Sigmoid colon (tissue), 7 donors: ENCODE measurements around the gene CAV3. TPM values are rescaled to one million over a fixed set of nuclear protein-coding genes. Genes with fewer than 3 reads are reported as not detected.

Experiments
- DNase-seq: peaks from one replicate; pipeline ENCODE4 v3.0.0-alpha.2; 2019
- H3K27ac ChIP-seq, 4 donors: fragments of 200-600 bp; sonication (generic); one replicate each; pipeline ENCODE4 v1.5.1; 2016 to 2019; ENCODE audit warnings: mild to moderate bottlenecking in 1 of 4
- H3K27me3 ChIP-seq, 3 donors: fragments of 200-600 bp; sonication (generic); one replicate each; pipeline ENCODE4 v1.5.1; 2019; ENCODE audit warnings: mild to moderate bottlenecking in 1 of 3
- H3K36me3 ChIP-seq, 4 donors: fragments of 200-600 bp; sonication (generic); one replicate each; pipeline ENCODE4 v1.5.1; 2016 to 2019
- H3K4me1 ChIP-seq, 4 donors: fragments of 200-600 bp; sonication (generic); one replicate each; pipeline ENCODE4 v1.5.1; 2017 to 2019
- H3K4me3 ChIP-seq, 4 donors: fragments of 200-600 bp; sonication (generic); one replicate each; pipeline ENCODE4 v1.5.1; 2017 to 2019; ENCODE audit warnings: mild to moderate bottlenecking in 2 of 4, moderate library complexity in 1 of 4
- H3K9me3 ChIP-seq, 4 donors: fragments of 200-600 bp in 3 of 4; sonication (generic) in 3 of 4; one replicate each; pipeline versions ENCODE4 v1.5.1 to v1.6.1; 2013 to 2019
- CTCF ChIP-seq, 4 experiments: fragments of 450-650 bp in 3 of 4; fragments of 200-600 bp in 1 of 4; IDR thresholded peaks; one replicate each; pipeline ENCODE4 v1.5.1; 2016 to 2019; ENCODE audit warnings: antibody characterized with exemption in 4 of 4, mild to moderate bottlenecking in 3 of 4, moderate library complexity in 2 of 4
- EP300 ChIP-seq, 4 donors: sonication (generic); formaldehyde crosslinking; IDR thresholded peaks; one replicate each; pipeline ENCODE4 v1.6.1; 2017; ENCODE audit warnings: antibody characterized with exemption in 4 of 4
- POLR2A ChIP-seq, 2 donors: fragments of 450-650 bp; IDR thresholded peaks; one replicate each; pipeline ENCODE4 v1.6.1; 2016; ENCODE audit warnings: antibody characterized with exemption in 2 of 2, mild to moderate bottlenecking in 2 of 2, moderate library complexity in 2 of 2
- POLR2AphosphoS5 ChIP-seq, 4 donors: sonication (generic); formaldehyde crosslinking; IDR thresholded peaks; one replicate each; pipeline ENCODE4 v1.6.1; 2017; ENCODE audit warnings: antibody characterized with exemption in 4 of 4
- whole genome bisulfite sequencing, 2 donors: extraction: QIAGEN DNeasy Blood & Tissue Kit; methylation state at CpG; one replicate each; pipeline ENCODE4 v1.1.7; 2013; 5-methylcytosine and 5-hydroxymethylcytosine counted together
- intact Hi-C: fragments of 100-400 bp; cut with DNase I; formaldehyde crosslinking; loops from one replicate; pipeline ENCODE4 v1.15.1; 2023
- polyA plus RNA-seq, 3 donors: library from polyadenylated mRNA; stranded (reverse); fragments of 200-250 nt; gene quantifications; one replicate each; pipeline ENCODE4 v1.2.3, GENCODE V29; 2013
- total RNA-seq, 4 donors: library from RNA; depleted of rRNA; stranded (reverse); fragments of >200 nt; gene quantifications; one replicate each; pipeline ENCODE4 v1.1.0, GENCODE V29; 2016
- donor health status: healthy with polysubstance abuse.
- donor health status: Bipolar disorder and iron deficiency.
- donor health status: healthy.

Gene CAV3
- total and polyA plus RNA-seq, 7 donors: 0.06 to 0.60 TPM; not detected in 5

- TF ChIP-seq POLR2A (IDR thresholded peaks at IDR 0.05): no peak
- no peak for TF ChIP-seq CTCF (IDR thresholded peaks at IDR 0.05)
- no peak for TF ChIP-seq EP300 (IDR thresholded peaks at IDR 0.05)
- TF ChIP-seq POLR2AphosphoS5 (IDR thresholded peaks at IDR 0.05): no peak
- Histone ChIP-seq H3K4me3 (no peak overlapping the region), H3K27ac (no peak overlapping the region), H3K27me3 (no peaks in the 10 kb centered on the region), H3K36me3 (no peaks in the 10 kb centered on the region), H3K4me1 (peaks cover 0 to 8% (median 2%) of the 10 kb centered on the region in 4 donors), H3K9me3 (no peaks in the 10 kb centered on the region)
- intact Hi-C loops: no loop called here
- WGBS, 2 donors: 91 to 94% methylated on average over 25 of the region's 25 CpGs
- DNase-seq: no peak
These were observed 12.2 kb downstream of the CAV3 start for GRCh38 chr3:8745619-8746370.

DNA sequence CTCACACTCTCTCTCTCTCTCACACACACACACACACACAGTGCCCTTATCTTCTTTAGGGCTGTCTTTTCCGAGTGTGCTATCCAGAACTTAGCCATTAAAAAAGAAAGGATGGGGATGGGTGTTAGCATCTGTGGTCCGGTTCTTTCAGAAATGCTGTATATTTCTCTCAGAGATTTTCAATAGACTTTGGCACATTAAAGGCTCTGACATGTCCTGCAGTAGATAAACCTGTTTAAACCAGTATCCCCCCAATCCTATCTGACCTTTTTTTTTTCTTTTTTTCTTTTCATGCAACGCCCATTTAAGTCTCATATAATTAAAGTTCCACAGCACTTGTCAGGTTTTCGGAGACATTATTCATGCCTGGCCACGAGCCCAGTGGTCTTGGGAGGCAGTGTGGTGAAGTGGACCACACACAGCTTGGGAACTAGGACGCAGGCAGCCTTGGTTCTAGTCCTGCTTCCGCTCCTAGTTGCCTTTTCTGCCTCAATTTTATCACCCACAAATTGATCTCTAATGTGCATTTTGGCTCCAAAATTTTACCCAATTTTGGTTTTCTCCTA, 13.3 kb downstream of the CAV3 start:
- Histone ChIP-seq H3K4me3 (no peak overlapping the region), H3K4me1 (peaks cover 0 to under 1% (median under 1%) of the 10 kb centered on the region in 4 donors), H3K36me3 (no peaks in the 10 kb centered on the region), H3K27ac (no peak overlapping the region), H3K27me3 (no peaks in the 10 kb centered on the region), H3K9me3 (no peaks in the 10 kb centered on the region)
- intact Hi-C loops: no loop called here
- no peak for DNase-seq
- TF ChIP-seq POLR2AphosphoS5 (IDR thresholded peaks at IDR 0.05) (no peak), POLR2A (IDR thresholded peaks at IDR 0.05) (no peak), EP300 (IDR thresholded peaks at IDR 0.05) (no peak), CTCF (IDR thresholded peaks at IDR 0.05) (no peak)
- 64 to 65% methylated on average over 7 of the region's 7 CpGs for WGBS, 2 donors

- no peak for DNase-seq
- Histone ChIP-seq H3K36me3 (no peaks in the 10 kb centered on the region), H3K27ac (no peak overlapping the region), H3K9me3 (no peaks in the 10 kb centered on the region), H3K27me3 (no peaks in the 10 kb centered on the region), H3K4me3 (no peak overlapping the region), H3K4me1 (no peaks in the 10 kb centered on the region)
- TF ChIP-seq CTCF (IDR thresholded peaks at IDR 0.05): no peak
- TF ChIP-seq POLR2A (IDR thresholded peaks at IDR 0.05): no peak
- intact Hi-C loops: no loop called here
- 55 to 86% methylated on average over 3 of the region's 3 CpGs for WGBS, 2 donors
These were observed 15.7 kb downstream of the CAV3 start for GRCh38 chr3:8749316-8749715.

GRCh38 chr3:8752832-8753231, 19.2 kb downstream of the CAV3 start:
- Histone ChIP-seq H3K36me3 (no peaks in the 10 kb centered on the region), H3K4me3 (no peak overlapping the region), H3K9me3 (no peaks in the 10 kb centered on the region), H3K27me3 (no peaks in the 10 kb centered on the region), H3K27ac (no peak overlapping the region), H3K4me1 (no peaks in the 10 kb centered on the region)
- WGBS, 2 donors: 88 to 91% methylated on average over 14 of the region's 14 CpGs
- DNase-seq: no peak
- TF ChIP-seq POLR2A (IDR thresholded peaks at IDR 0.05) (no peak), CTCF (IDR thresholded peaks at IDR 0.05) (no peak), EP300 (IDR thresholded peaks at IDR 0.05) (no peak), POLR2AphosphoS5 (IDR thresholded peaks at IDR 0.05) (no peak)
- intact Hi-C loops: no loop called here
